Trophoblast cell (in vitro differentiated cells and primary cell): ENCODE results near the gene PSMD13.

Source experiments
- DNase-seq, 2 donors: peaks; one replicate each; pipeline ENCODE4 v3.0.0-alpha.2; 2016
- H2AFZ ChIP-seq: 2 replicates; pipeline ENCODE4 v1.6.1; 2013; ENCODE audit warnings: low read length, moderate library complexity, mild to moderate bottlenecking; ENCODE audit not compliant: insufficient read depth, poor library complexity
- H2AK5ac ChIP-seq: 2 replicates; pipeline ENCODE4 v1.6.1; 2013; ENCODE audit warnings: mild to moderate bottlenecking, low read length
- H2BK120ac ChIP-seq: 2 replicates; pipeline ENCODE4 v1.6.1; 2013; ENCODE audit warnings: low read length, mild to moderate bottlenecking, moderate library complexity; ENCODE audit not compliant: insufficient read depth, poor library complexity
- H2BK12ac ChIP-seq: 2 replicates; pipeline ENCODE4 v1.6.1; 2013; ENCODE audit warnings: mild to moderate bottlenecking, low read length, moderate library complexity
- H2BK5ac ChIP-seq: 2 replicates; pipeline ENCODE4 v1.6.1; 2013; ENCODE audit warnings: low read length, low read depth, moderate library complexity, mild to moderate bottlenecking; ENCODE audit not compliant: poor library complexity
- H3K14ac ChIP-seq: 2 replicates; pipeline ENCODE4 v1.6.1; 2013; ENCODE audit warnings: mild to moderate bottlenecking, low read length
- H3K18ac ChIP-seq: 2 replicates; pipeline ENCODE4 v1.6.1; 2013; ENCODE audit warnings: mild to moderate bottlenecking, low read length
- H3K23ac ChIP-seq: 2 replicates; pipeline ENCODE4 v1.6.1; 2013; ENCODE audit warnings: low read length
- H3K27ac ChIP-seq: 2 replicates; pipeline ENCODE4 v1.5.1; 2013; ENCODE audit warnings: low read depth, mild to moderate bottlenecking, inconsistent platforms, low read length, moderate library complexity
- H3K27me3 ChIP-seq: 2 replicates; pipeline ENCODE4 v1.6.1; 2013; ENCODE audit warnings: inconsistent platforms, mild to moderate bottlenecking, low read length, moderate library complexity; ENCODE audit not compliant: insufficient read depth
- H3K36me3 ChIP-seq, 2 experiments: 1 replicate in 1 of 2; 2 replicates in 1 of 2; pipeline ENCODE4 v1.6.1; 2013; ENCODE audit warnings: low read length in 2 of 2, mild to moderate bottlenecking in 2 of 2, moderate library complexity in 1 of 2; ENCODE audit not compliant: insufficient read depth in 2 of 2, control insufficient read depth in 1 of 2
- H3K4ac ChIP-seq: 2 replicates; pipeline ENCODE4 v1.6.1; 2013; ENCODE audit warnings: low read depth, mild to moderate bottlenecking, low read length, moderate library complexity
- H3K4me1 ChIP-seq, 2 experiments: 1 replicate in 1 of 2; 2 replicates in 1 of 2; pipeline ENCODE4 v1.6.1; 2013; ENCODE audit warnings: low read length in 2 of 2, mild to moderate bottlenecking in 2 of 2, moderate library complexity in 1 of 2; ENCODE audit not compliant: insufficient read depth in 2 of 2, control insufficient read depth in 1 of 2
- H3K4me2 ChIP-seq: 2 replicates; pipeline ENCODE4 v1.6.1; 2013; ENCODE audit warnings: inconsistent platforms, mild to moderate bottlenecking, low read length, moderate library complexity
- H3K4me3 ChIP-seq: 2 replicates; pipeline ENCODE4 v1.5.1; 2013; ENCODE audit warnings: mild to moderate bottlenecking, low read depth, low read length, inconsistent platforms
- H3K79me1 ChIP-seq: one replicate; pipeline ENCODE4 v1.6.1; 2013; ENCODE audit warnings: low read length
- H3K79me2 ChIP-seq: 2 replicates; pipeline ENCODE4 v1.6.1; 2013; ENCODE audit warnings: low read length, mild to moderate bottlenecking; ENCODE audit not compliant: control insufficient read depth, insufficient read depth, poor library complexity
- H3K9ac ChIP-seq: 2 replicates; pipeline ENCODE4 v1.6.1; 2013; ENCODE audit warnings: mild to moderate bottlenecking, low read length
- H3K9me3 ChIP-seq: 2 replicates; pipeline ENCODE4 v1.6.1; 2013; ENCODE audit warnings: low read depth, mild to moderate bottlenecking, control low read depth, inconsistent platforms, low read length; ENCODE audit not compliant: insufficient read depth
- H4K12ac ChIP-seq: 2 replicates; pipeline ENCODE4 v1.6.1; 2013; ENCODE audit warnings: low read depth, mild to moderate bottlenecking, low read length, moderate library complexity
- H4K8ac ChIP-seq: 2 replicates; pipeline ENCODE4 v1.6.1; 2013; ENCODE audit warnings: low read depth, mild to moderate bottlenecking, low read length, moderate library complexity
- H4K91ac ChIP-seq: one replicate; pipeline ENCODE4 v1.6.1; 2013; ENCODE audit warnings: low read depth, mild to moderate bottlenecking, low read length, moderate library complexity
- WGBS: extraction: QIAGEN DNeasy Blood & Tissue Kit; methylation state at CpG from one replicate; pipeline ENCODE4 v1.1.7; 2013; ENCODE audit warnings: missing lambda C conversion rate; ENCODE audit not compliant: insufficient read length, insufficient coverage; ENCODE audit errors: extremely low coverage; 5-methylcytosine and 5-hydroxymethylcytosine counted together

The PSMD13 gene

GRCh38 chr11:206526-207207 lies 30.1 kb upstream of the PSMD13 start:
- Histone ChIP-seq H4K91ac (peak overlapping the region; percentile 98), H2BK12ac (peak overlapping the region; percentile 13), H3K23ac (no peak overlapping the region), H4K8ac (peak overlapping the region; percentile 89), H3K4me3 (peak overlapping the region; percentile 97), H3K18ac (peak overlapping the region; percentile 96), H3K27me3 (no peaks in the 10 kb centered on the region), H3K9ac (peak overlapping the region; percentile 98), H4K12ac (peak overlapping the region; percentile 85), H3K36me3 (peaks cover 51 to 56% of the 10 kb centered on the region in 2 experiments), H2AFZ (peak overlapping the region; percentile 75), H3K4me1 (peaks cover 20 to 33% of the 10 kb centered on the region in 2 experiments), H3K27ac (peak overlapping the region; percentile 85), H2BK5ac (peak overlapping the region; percentile 87), H3K4me2 (peak overlapping the region; percentile 89), H3K79me2 (peaks cover 37% of the 10 kb centered on the region), H2BK120ac (peak overlapping the region; percentile 87), H3K14ac (peak overlapping the region; percentile 98), H2AK5ac (peak overlapping the region; percentile 93), H3K79me1 (peaks cover 24% of the 10 kb centered on the region), H3K4ac (peak overlapping the region; percentile 99), H3K9me3 (no peaks in the 10 kb centered on the region)
- WGBS = no CpG with 5 or more reads among the region's 39 CpGs
- DNase-seq = peak in 1 of 2 donors; percentile 44

- DNase-seq = peak; percentile 98 to 99
- Histone ChIP-seq H3K27me3 (no peaks in the 10 kb centered on the region), H3K18ac (peak within 1 kb of the TSS; percentile 96), H3K4ac (peak within 1 kb of the TSS; percentile 99), H2BK5ac (peak within 1 kb of the TSS; percentile 90), H3K9ac (peak within 1 kb of the TSS; percentile 98), H3K4me1 (peaks cover 20 to 33% of the 10 kb centered on the region in 2 experiments), H4K8ac (peak within 1 kb of the TSS; percentile 94), H3K4me2 (peak within 1 kb of the TSS; percentile 92), H3K79me1 (peaks cover 24% of the 10 kb centered on the region), H2AK5ac (peak within 1 kb of the TSS; percentile 93), H4K12ac (peak within 1 kb of the TSS; percentile 85), H3K27ac (peak within 1 kb of the TSS; percentile 99), H3K9me3 (no peaks in the 10 kb centered on the region), H2BK120ac (peak within 1 kb of the TSS; percentile 87), H4K91ac (peak within 1 kb of the TSS; percentile 98), H3K23ac (no peak within 1 kb of the TSS), H3K14ac (peak within 1 kb of the TSS; percentile 98), H2AFZ (peak within 1 kb of the TSS; percentile 75), H2BK12ac (peak within 1 kb of the TSS; percentile 13), H3K79me2 (peaks cover 37% of the 10 kb centered on the region), H3K4me3 (peak within 1 kb of the TSS; percentile 97), H3K36me3 (peaks cover 58 to 62% of the 10 kb centered on the region in 2 experiments)
- no CpG with 5 or more reads among the region's 63 CpGs for WGBS
Measured at GRCh38 chr11:207208-207862, 29.4 kb upstream of the PSMD13 start, which contains the start of the genes BET1L and RIC8A. BET1L (minus strand) TSS chr11:207399; CDS start chr11:207321, 78 bp downstream. RIC8A (plus strand) TSS chr11:207708; CDS start chr11:208855, 1,147 bp downstream.

GRCh38 chr11:207863-208180 lies 29.0 kb upstream of the PSMD13 start:
- Histone ChIP-seq H3K23ac (no peak overlapping the region), H3K36me3 (peaks cover 62 to 67% of the 10 kb centered on the region in 2 experiments), H3K79me1 (peaks cover 24% of the 10 kb centered on the region), H2BK120ac (peak overlapping the region; percentile 75), H4K8ac (peak overlapping the region; percentile 94), H2BK12ac (no peak overlapping the region), H2AK5ac (peak overlapping the region; percentile 42), H3K9ac (peak overlapping the region; percentile 93), H4K12ac (peak overlapping the region; percentile 75), H3K27me3 (no peaks in the 10 kb centered on the region), H3K4me3 (peak overlapping the region; percentile 94), H4K91ac (peak overlapping the region; percentile 91), H3K4me1 (peaks cover 24 to 35% of the 10 kb centered on the region in 2 experiments), H3K18ac (peak overlapping the region; percentile 92), H2AFZ (peak overlapping the region; percentile 12), H3K9me3 (no peaks in the 10 kb centered on the region), H3K14ac (peak overlapping the region; percentile 89), H3K27ac (peak overlapping the region; percentile 99), H3K79me2 (peaks cover 37% of the 10 kb centered on the region), H3K4ac (peak overlapping the region; percentile 94), H3K4me2 (peak overlapping the region; percentile 92), H2BK5ac (peak overlapping the region; percentile 90)
- WGBS = no CpG with 5 or more reads among the region's 27 CpGs
- peak in 1 of 2 donors; percentile 59 for DNase-seq

GRCh38 chr11:208181-208916 lies 28.4 kb upstream of the PSMD13 start:
- Histone ChIP-seq H3K4me1 (peaks cover 24 to 38% of the 10 kb centered on the region in 2 experiments), H4K91ac (peak overlapping the region; percentile 91), H3K36me3 (peaks cover 64 to 67% of the 10 kb centered on the region in 2 experiments), H3K79me1 (peaks cover 24% of the 10 kb centered on the region), H2AFZ (peak overlapping the region; percentile 12), H3K18ac (peak overlapping the region; percentile 92), H3K27me3 (no peaks in the 10 kb centered on the region), H3K14ac (peak overlapping the region; percentile 89), H3K9ac (peak overlapping the region; percentile 93), H2BK120ac (peak overlapping the region; percentile 75), H3K4ac (peak overlapping the region; percentile 94), H2BK5ac (peak overlapping the region; percentile 90), H3K9me3 (no peaks in the 10 kb centered on the region), H3K79me2 (peaks cover 37% of the 10 kb centered on the region), H2AK5ac (peak overlapping the region; percentile 42), H2BK12ac (peak overlapping the region; percentile 13), H3K4me3 (peak overlapping the region; percentile 94), H3K4me2 (peak overlapping the region; percentile 92), H3K23ac (no peak overlapping the region), H4K8ac (peak overlapping the region; percentile 94), H4K12ac (peak overlapping the region; percentile 75), H3K27ac (peak overlapping the region; percentile 99)
- no CpG with 5 or more reads among the region's 57 CpGs for WGBS
- peak; percentile 69 to 79 for DNase-seq
